Measurements from ENCODE around the gene SPTBN1. TPM values are rescaled to one million over a fixed set of nuclear protein-coding genes. Genes with fewer than 3 reads are reported as not detected.

SPTBN1 gene
- total and polyA plus RNA-seq, 2 of the 13 experiments (the other 11 are each of a cell fraction or from before 2014, with no cell fraction given) = 123 to 299 TPM

DNA sequence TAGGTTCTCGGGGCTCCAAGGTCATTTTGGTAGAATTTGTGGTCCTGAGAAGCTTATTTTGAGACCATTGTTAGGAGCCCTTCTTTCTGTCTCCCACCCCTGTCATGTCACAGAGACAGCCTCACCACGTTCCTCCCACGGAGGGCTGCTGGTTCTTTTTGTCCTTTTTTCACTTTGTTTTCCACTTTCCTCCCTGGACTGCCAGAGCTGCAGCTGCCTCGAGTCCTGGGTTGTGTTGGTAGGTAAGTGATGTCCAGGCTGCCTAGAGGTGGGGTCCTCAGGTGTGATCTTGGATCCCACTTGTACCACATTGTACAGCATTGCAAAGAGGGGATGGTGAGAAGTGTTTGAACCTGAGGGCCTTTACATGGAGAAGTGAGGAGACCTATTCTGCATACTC is 137.1 kb downstream of the SPTBN1 start:
- Histone ChIP-seq H3K9me3 (ENCODE audit: low read length) (no peaks in the 10 kb centered on the region), H3K79me2 (ENCODE audit: insufficient read depth, low read length) (peaks cover 99% of the 10 kb centered on the region), H3K4me2 (ENCODE audit: low read depth, low read length) (no peak overlapping the region), H2AFZ (ENCODE audit: low read length) (no peak overlapping the region), H3K9ac (ENCODE audit: insufficient read depth, low read depth, low read length) (no peak overlapping the region), H3K27me3 (ENCODE audit: control insufficient read depth in 1 of 2, insufficient read depth in 2 of 2, low read length in 2 of 2) (no peaks in the 10 kb centered on the region), H3K4me3 (replicated peaks in 1 of 3; ENCODE audit: insufficient read depth in 1 of 3, low read depth in 2 of 3, low read length in 3 of 3) (no peak overlapping the region), H3K4me1 (ENCODE audit: insufficient read depth, low read length) (peaks cover 88% of the 10 kb centered on the region), H3K27ac (ENCODE audit: extremely low read length, insufficient read depth, low read length) (no peak overlapping the region), H3K36me3 (replicated peaks in 1 of 2; ENCODE audit: control insufficient read depth in 1 of 2, insufficient read depth in 2 of 2, low read length in 2 of 2) (peaks cover 32 to 55% of the 10 kb centered on the region in 2 experiments), H4K20me1 (ENCODE audit: insufficient read depth, low read length) (peaks cover 63% of the 10 kb centered on the region)
- TF ChIP-seq RBM22 (optimal IDR thresholded peaks at IDR 0.05; ENCODE audit: low read length) = peak; percentile 97
- no peak for TF ChIP-seq GATA4 (IDR thresholded peaks at IDR 0.05; ENCODE audit: borderline replicate concordance, low read depth)
- TF ChIP-seq CREM (IDR thresholded peaks at IDR 0.05) = no peak
- no peak for TF ChIP-seq CREM (CRISPR knock-in tag; IDR thresholded peaks at IDR 0.05)
- TF ChIP-seq, protein P1, sequence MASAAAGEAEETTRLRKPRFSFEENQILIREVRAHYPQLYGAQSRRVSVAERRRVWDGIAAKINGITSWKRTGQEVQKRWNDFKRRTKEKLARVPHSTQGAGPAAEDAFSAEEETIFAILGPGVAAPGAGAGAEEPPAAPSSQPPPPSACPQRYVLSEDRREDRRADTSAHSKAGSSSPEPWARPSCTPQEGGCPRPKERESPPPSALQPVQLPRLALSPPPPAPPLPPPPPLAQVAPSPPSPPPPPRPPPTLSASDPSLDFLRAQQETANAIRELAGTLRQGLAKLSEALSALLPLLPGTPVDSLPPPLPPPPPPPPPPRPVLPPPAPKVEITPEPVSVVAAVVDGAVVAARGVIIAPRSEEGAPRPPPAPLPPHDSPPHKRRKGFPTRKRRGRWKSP (CRISPR knock-in tag; IDR thresholded peaks at IDR 0.05) = 0 out of 2 replicates have a peak, but pooled peaks have one; percentile 2
- no peak for TF ChIP-seq THAP8 (CRISPR knock-in tag; IDR thresholded peaks at IDR 0.05; ENCODE audit: borderline replicate concordance)
- TF ChIP-seq ATAD3A (CRISPR knock-in tag; IDR thresholded peaks at IDR 0.05) = no peak
- TF ChIP-seq ZNF574 (CRISPR knock-in tag; IDR thresholded peaks at IDR 0.05) = no peak
- no peak for TF ChIP-seq GZF1 (CRISPR knock-in tag; IDR thresholded peaks at IDR 0.05)
- no peak for TF ChIP-seq ZNF333 (CRISPR knock-in tag; IDR thresholded peaks at IDR 0.05; ENCODE audit: borderline replicate concordance)
- ChIA-PET CTCF (ENCODE audit: low intra/inter-chr PET ratio, low total read pairs) (no interaction called here), POLR2A (interaction anchor here (0.8 to 1.5 kb wide), 3 partner anchors 12 to 70 kb away, joined by 4 read pairs; no protein-coding TSS in a partner anchor)
- ATAC-seq = no peak
- BruUV-seq (replicated peaks) = no TSS peak
- no peak for DNase-seq (ENCODE audit: low spot score)
- over 99% methylated on average over 4 of the region's 4 CpGs for WGBS (ENCODE audit: low lambda C conversion rate)
- in situ Hi-C loops (cut with HindIII; ENCODE audit: extremely low pct_ligation_motif_present, low pct_unique_long_range_greater_than_20kb) (no loop called here), intact Hi-C loops (cut with micrococcal nuclease; ENCODE audit: unreplicated experiment) (no loop called here)
- no peak for FAIRE-seq
